ENCODE results near the gene EXOC3L1. TPM values are rescaled to one million over a fixed set of nuclear protein-coding genes. Genes with fewer than 3 reads are reported as not detected.

Gene EXOC3L1
- total and polyA plus RNA-seq, 2 of the 13 experiments (the other 11 are each of a cell fraction or from before 2014, with no cell fraction given), result 0.12 TPM; not detected in 1

GRCh38 chr16:67207249-67208091 lies 17.5 kb upstream of the EXOC3L1 start (continued):
- TF ChIP-seq ZBTB33 (CRISPR knock-in tag; IDR thresholded peaks at IDR 0.05) (no peak; the same call in 1 of the 2 replicates), POLR2AphosphoS5 (IDR thresholded peaks at IDR 0.05; ENCODE audit: low read depth, low read length) (no peak), ZNF496 (CRISPR knock-in tag; IDR thresholded peaks at IDR 0.05; ENCODE audit: insufficient replicate concordance) (no peak), TEAD2 (CRISPR knock-in tag; IDR thresholded peaks at IDR 0.05) (no peak), CHD2 (IDR thresholded peaks at IDR 0.05; ENCODE audit: low read depth, low read length) (no peak), HBP1 (CRISPR knock-in tag; IDR thresholded peaks at IDR 0.05; ENCODE audit: low read depth) (0 out of 2 replicates have a peak, but pooled peaks have one; percentile 15), ZZZ3 (CRISPR knock-in tag; IDR thresholded peaks at IDR 0.05; ENCODE audit: borderline replicate concordance) (no peak), KMT2B (CRISPR knock-in tag; IDR thresholded peaks at IDR 0.05) (0 out of 2 replicates have a peak, but pooled peaks have one; percentile 21), ZNF512 (CRISPR knock-in tag; IDR thresholded peaks at IDR 0.05) (no peak), HDAC2 (CRISPR knock-in tag; IDR thresholded peaks at IDR 0.05) (no peak), ZNF687 (CRISPR knock-in tag; IDR thresholded peaks at IDR 0.05) (peak; percentile 78), FIP1L1 (IDR thresholded peaks at IDR 0.05; ENCODE audit: borderline replicate concordance, insufficient read depth, low read depth, low read length) (no peak), REPIN1 (CRISPR knock-in tag; IDR thresholded peaks at IDR 0.05; ENCODE audit: borderline replicate concordance, low read depth) (0 out of 2 replicates have a peak, but pooled peaks have one; percentile 29), ZFP37 (CRISPR knock-in tag; IDR thresholded peaks at IDR 0.05; ENCODE audit: borderline replicate concordance) (no peak), NCOR1 (IDR thresholded peaks at IDR 0.05; ENCODE audit: borderline replicate concordance, low read length) (no peak), ZNF251 (CRISPR knock-in tag; IDR thresholded peaks at IDR 0.05) (no peak), ZBTB37 (CRISPR knock-in tag; IDR thresholded peaks at IDR 0.05) (no peak)

Data from HepG2 (cell line).